GM15510 (cell line): ENCODE results near the gene PRAMEF27.
"Not testable (repeated sequence)": the region's sequence is repeated elsewhere in the genome, so short reads cannot be mapped to it uniquely, and the experiment has no call there.

Source experiments
- POLR2A ChIP-seq: IDR thresholded peaks from 3 replicates; pipeline ENCODE4 v1.6.1; 2011; ENCODE audit warnings: borderline replicate concordance; ENCODE audit not compliant: insufficient read length; ENCODE audit errors: extremely low read depth

The PRAMEF27 gene

DNA sequence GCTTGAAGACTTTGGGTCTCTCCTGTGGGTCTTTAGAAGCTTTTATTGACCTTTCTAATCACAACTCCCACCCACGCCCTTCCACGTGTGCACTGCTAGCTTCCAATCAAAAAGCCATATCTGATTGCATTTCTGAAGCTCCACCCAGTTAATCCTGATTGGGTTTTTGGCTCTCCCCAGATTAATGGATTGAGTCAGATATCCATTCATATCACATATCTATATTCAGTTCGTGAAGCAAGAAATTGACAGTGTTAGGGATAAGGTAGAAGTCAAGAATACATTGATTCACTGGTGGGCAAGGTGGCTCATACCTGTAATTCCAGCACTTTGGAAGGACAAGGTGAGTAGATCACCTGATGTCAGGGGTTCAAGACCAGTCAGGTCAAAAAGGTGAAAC lies at the start of gene PRAMEF27:
Gene PRAMEF27, minus strand, starts transcription at position 101 of the 400 bp plus-strand sequence. CDS start 2,916 bp downstream, outside the sequence.
- not testable (repeated sequence) for TF ChIP-seq POLR2A

DNA sequence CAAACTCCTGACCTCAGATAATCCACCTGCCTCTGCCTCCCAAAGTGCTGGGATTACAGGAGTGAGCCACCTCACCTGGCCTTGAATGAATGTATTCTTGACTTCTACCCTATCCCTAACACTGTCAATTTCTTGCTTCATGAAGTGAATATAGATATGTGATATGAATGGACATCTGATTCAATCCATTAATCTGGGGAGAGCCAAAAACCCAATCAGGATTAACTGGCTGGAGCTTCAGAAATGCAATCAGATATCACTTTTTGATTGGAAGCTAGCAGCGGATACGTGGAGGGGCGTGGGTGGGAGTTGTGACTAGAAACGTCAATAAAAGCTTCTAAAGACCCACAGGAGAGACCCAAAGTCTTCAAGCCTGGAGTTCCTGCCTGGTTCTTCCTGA lies 14.1 kb upstream of the PRAMEF27 start, which contains the start of gene PRAMEF25:
Gene PRAMEF25, plus strand, starts transcription at position 301 of the 400 bp plus-strand sequence. CDS start 2,920 bp downstream, outside the sequence.
- TF ChIP-seq POLR2A = not testable (repeated sequence)
